Measurements from ENCODE around the gene RETREG1. TPM values are rescaled to one million over a fixed set of nuclear protein-coding genes. Genes with fewer than 3 reads are reported as not detected.

Gene RETREG1
- total RNA-seq, 1 donor from 2014 or later = 3.0 TPM

GRCh38 chr5:16551628-16552027, 65.2 kb downstream of the RETREG1 start:
- no peaks in the 10 kb centered on the region for H3K36me3 Mint-ChIP-seq
- Histone ChIP-seq H3K9me3 (ENCODE audit: low read depth) (no peaks in the 10 kb centered on the region), H3K4me2 (no peak overlapping the region), H2AFZ (replicated peaks) (no peak overlapping the region), H3K9ac (no peak overlapping the region), H4K20me1 (ENCODE audit: low read depth) (no peaks in the 10 kb centered on the region), H3K79me2 (ENCODE audit: low read depth) (no peaks in the 10 kb centered on the region), H3K4me1 (no peaks in the 10 kb centered on the region), H3K27me3 (no peaks in the 10 kb centered on the region), H3F3A (ENCODE audit: low read depth) (no peaks in the 10 kb centered on the region), H3K36me3 (no peaks in the 10 kb centered on the region), H3K27ac (no peak overlapping the region), H3K4me3 (no peak overlapping the region)
- no peaks in the 10 kb centered on the region for H3K27me3 Mint-ChIP-seq (ENCODE audit: insufficient read depth, low read depth)
- H3K4me1 Mint-ChIP-seq = no peaks in the 10 kb centered on the region
- no peak overlapping the region for H3K4me3 Mint-ChIP-seq
- H3K9me3 Mint-ChIP-seq = no peaks in the 10 kb centered on the region
- no peak overlapping the region for H3K27ac Mint-ChIP-seq
- TF ChIP-seq EZH2 (IDR thresholded peaks at IDR 0.05) (no peak), EZH2phosphoT487 (IDR thresholded peaks at IDR 0.05) (no peak)
- TF ChIP-seq, protein P1, sequence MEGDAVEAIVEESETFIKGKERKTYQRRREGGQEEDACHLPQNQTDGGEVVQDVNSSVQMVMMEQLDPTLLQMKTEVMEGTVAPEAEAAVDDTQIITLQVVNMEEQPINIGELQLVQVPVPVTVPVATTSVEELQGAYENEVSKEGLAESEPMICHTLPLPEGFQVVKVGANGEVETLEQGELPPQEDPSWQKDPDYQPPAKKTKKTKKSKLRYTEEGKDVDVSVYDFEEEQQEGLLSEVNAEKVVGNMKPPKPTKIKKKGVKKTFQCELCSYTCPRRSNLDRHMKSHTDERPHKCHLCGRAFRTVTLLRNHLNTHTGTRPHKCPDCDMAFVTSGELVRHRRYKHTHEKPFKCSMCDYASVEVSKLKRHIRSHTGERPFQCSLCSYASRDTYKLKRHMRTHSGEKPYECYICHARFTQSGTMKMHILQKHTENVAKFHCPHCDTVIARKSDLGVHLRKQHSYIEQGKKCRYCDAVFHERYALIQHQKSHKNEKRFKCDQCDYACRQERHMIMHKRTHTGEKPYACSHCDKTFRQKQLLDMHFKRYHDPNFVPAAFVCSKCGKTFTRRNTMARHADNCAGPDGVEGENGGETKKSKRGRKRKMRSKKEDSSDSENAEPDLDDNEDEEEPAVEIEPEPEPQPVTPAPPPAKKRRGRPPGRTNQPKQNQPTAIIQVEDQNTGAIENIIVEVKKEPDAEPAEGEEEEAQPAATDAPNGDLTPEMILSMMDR (IDR thresholded peaks at IDR 0.05) = no peak
- no peak for DNase-seq (ENCODE audit: low spot score)

DNA sequence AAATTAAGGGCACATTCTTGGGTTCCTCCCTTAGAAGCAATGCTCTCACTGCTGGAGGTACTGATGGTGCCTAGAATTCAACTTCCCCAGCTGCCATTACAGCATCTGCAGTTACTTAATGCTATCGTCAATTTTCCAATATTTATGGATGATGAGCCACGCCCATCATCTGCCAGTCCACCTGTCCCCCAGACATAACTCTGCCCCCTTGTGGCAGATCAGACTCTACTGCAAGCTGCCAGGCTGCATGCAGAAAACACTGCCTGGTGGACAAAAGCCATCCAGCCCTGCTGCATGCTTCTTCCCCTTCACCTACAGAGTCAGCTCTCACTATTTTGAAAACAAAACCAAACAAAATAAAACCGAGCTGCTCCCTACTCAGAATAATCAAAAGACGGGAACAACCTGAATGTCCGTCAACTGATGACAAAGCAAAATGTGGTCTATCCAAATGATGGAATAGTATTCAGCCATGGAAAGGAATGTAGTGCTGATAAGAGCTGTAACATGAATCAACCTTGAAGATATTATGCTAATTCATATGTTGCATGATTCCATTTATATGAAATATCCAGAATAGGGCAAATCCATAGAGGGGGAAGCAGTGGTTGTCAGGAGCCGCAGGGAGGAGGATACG, 66.4 kb downstream of the RETREG1 start:
- H3K9me3 Mint-ChIP-seq = no peaks in the 10 kb centered on the region
- no peaks in the 10 kb centered on the region for H3K9me3 ChIP-seq (ENCODE audit: low read depth)
- H3K9ac ChIP-seq = no peak overlapping the region
- H2AFZ ChIP-seq (replicated peaks) = no peak overlapping the region
- H3K79me2 ChIP-seq (ENCODE audit: low read depth) = no peaks in the 10 kb centered on the region
- H3K27ac ChIP-seq = no peak overlapping the region
- no peaks in the 10 kb centered on the region for H3F3A ChIP-seq (ENCODE audit: low read depth)
- H3K4me1 Mint-ChIP-seq = no peaks in the 10 kb centered on the region
- no peaks in the 10 kb centered on the region for H3K27me3 ChIP-seq
- H3K4me2 ChIP-seq = no peak overlapping the region
- H3K4me3 ChIP-seq = no peak overlapping the region
- TF ChIP-seq EZH2phosphoT487 (IDR thresholded peaks at IDR 0.05) = no peak
- TF ChIP-seq, protein P1 (IDR thresholded peaks at IDR 0.05) = peak; percentile 72
- no peaks in the 10 kb centered on the region for H3K4me1 ChIP-seq
- H4K20me1 ChIP-seq (ENCODE audit: low read depth) = no peaks in the 10 kb centered on the region
- no peaks in the 10 kb centered on the region for H3K36me3 ChIP-seq
- no peak overlapping the region for H3K27ac Mint-ChIP-seq
- H3K4me3 Mint-ChIP-seq = peak overlapping the region; percentile 21
- peak; percentile 68 for DNase-seq (ENCODE audit: low spot score)
- no peaks in the 10 kb centered on the region for H3K36me3 Mint-ChIP-seq
- no peaks in the 10 kb centered on the region for H3K27me3 Mint-ChIP-seq (ENCODE audit: insufficient read depth, low read depth)

DNA sequence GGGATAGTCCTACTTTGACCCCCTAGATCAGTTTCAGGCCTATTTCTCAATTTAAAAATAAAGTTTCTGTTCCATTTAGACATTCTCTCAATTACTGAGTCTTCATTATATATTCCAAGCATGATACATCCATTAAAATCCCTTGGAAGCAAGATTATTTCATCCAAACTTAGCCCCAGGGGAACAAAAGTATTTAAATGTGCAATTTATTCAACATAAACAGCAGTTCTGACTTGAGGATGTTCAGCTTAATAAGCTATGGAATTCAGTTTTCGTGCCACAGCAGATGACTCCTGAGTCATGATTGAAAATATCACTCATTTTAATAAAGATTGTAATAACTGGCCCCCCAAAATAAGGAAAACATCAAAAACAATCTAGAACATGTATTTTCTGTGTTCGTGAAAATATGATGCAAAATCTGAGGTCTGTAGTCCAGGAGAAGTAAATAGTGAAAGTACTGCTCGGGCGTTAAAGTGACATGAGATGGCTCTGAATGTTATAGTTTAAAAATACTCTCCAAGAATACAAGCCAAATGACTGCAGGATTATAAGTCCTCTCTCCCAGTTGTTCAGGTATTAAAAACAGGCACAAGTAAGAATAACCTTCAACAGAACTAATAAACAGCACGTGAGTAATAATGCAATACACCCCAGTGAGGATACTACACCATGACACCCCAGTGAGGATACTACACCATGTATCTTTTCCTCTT, 67.1 kb downstream of the RETREG1 start:
- no peaks in the 10 kb centered on the region for H3K36me3 Mint-ChIP-seq
- no peaks in the 10 kb centered on the region for H3K4me1 ChIP-seq
- no peak overlapping the region for H2AFZ ChIP-seq (replicated peaks)
- H3K4me3 Mint-ChIP-seq = no peak overlapping the region
- no peaks in the 10 kb centered on the region for H3K9me3 ChIP-seq (ENCODE audit: low read depth)
- H3K36me3 ChIP-seq = no peaks in the 10 kb centered on the region
- DNase-seq (ENCODE audit: low spot score) = no peak
- no peaks in the 10 kb centered on the region for H3K79me2 ChIP-seq (ENCODE audit: low read depth)
- H4K20me1 ChIP-seq (ENCODE audit: low read depth) = no peaks in the 10 kb centered on the region
- H3K27ac Mint-ChIP-seq = no peak overlapping the region
- no peak overlapping the region for H3K27ac ChIP-seq
- TF ChIP-seq EZH2 (IDR thresholded peaks at IDR 0.05) (no peak), EZH2phosphoT487 (IDR thresholded peaks at IDR 0.05) (no peak)
- TF ChIP-seq, protein P1 (IDR thresholded peaks at IDR 0.05) = no peak
- H3K27me3 Mint-ChIP-seq (ENCODE audit: insufficient read depth, low read depth) = no peaks in the 10 kb centered on the region
- no peak overlapping the region for H3K4me3 ChIP-seq
- no peak overlapping the region for H3K9ac ChIP-seq
- no peaks in the 10 kb centered on the region for H3K27me3 ChIP-seq
- H3F3A ChIP-seq (ENCODE audit: low read depth) = no peaks in the 10 kb centered on the region
- H3K9me3 Mint-ChIP-seq = no peaks in the 10 kb centered on the region
- no peak overlapping the region for H3K4me2 ChIP-seq
- H3K4me1 Mint-ChIP-seq = no peaks in the 10 kb centered on the region

Data from neural progenitor cell (in vitro differentiated cells).